Erythroblast (primary cell): Measurements from ENCODE around the gene APLP2.
"Not testable (repeated sequence)": the region's sequence is repeated elsewhere in the genome, so short reads cannot be mapped to it uniquely, and the experiment has no call there.

ENCODE experiments used
- DNase-seq, 2 experiments: peaks; one replicate each; lab custom pipeline; 2025; lab: John Stamatoyannopoulos, UW
- GATA1 ChIP-seq: IDR thresholded peaks from 2 replicates; pipeline ENCODE4 v1.6.1; 2011; ENCODE audit warnings: low read depth, mild to moderate bottlenecking, control low read depth, low read length, moderate library complexity
- POLR2A ChIP-seq: IDR thresholded peaks from 2 replicates; pipeline ENCODE4 v1.6.1; 2011; ENCODE audit warnings: mild to moderate bottlenecking, low read length

The APLP2 gene

GRCh38 chr11:130069659-130070108 lies at the start of gene APLP2:
Gene APLP2 (plus strand): TSS chr11:130069894. CDS start chr11:130069978, 84 bp downstream.
- peak; percentile 98 to 99 for DNase-seq
- peak; percentile 89 for TF ChIP-seq POLR2A
- no peak for TF ChIP-seq GATA1

- no peak for DNase-seq
Observed at GRCh38 chr11:130020323-130020722, 49.4 kb upstream of the APLP2 start.

GRCh38 chr11:130021606-130022005 lies 48.1 kb upstream of the APLP2 start:
- DNase-seq = not testable (repeated sequence)

More at GRCh38 chr11:130020323-130020722, 49.4 kb upstream of the APLP2 start:
- TF ChIP-seq GATA1 = no peak
- no peak for TF ChIP-seq POLR2A

- no peak for TF ChIP-seq POLR2A
- TF ChIP-seq GATA1 = no peak
- no peak for DNase-seq
Observed at GRCh38 chr11:130022799-130023198, 46.9 kb upstream of the APLP2 start.

GRCh38 chr11:130023204-130023603 lies 46.5 kb upstream of the APLP2 start:
- no peak for TF ChIP-seq POLR2A
- no peak for TF ChIP-seq GATA1
- no peak for DNase-seq

- DNase-seq = no peak
- TF ChIP-seq POLR2A (no peak), GATA1 (no peak)
Observed at GRCh38 chr11:130024361-130024760, 45.3 kb upstream of the APLP2 start.

GRCh38 chr11:130025371-130025770 lies 44.3 kb upstream of the APLP2 start:
- TF ChIP-seq POLR2A = no peak
- TF ChIP-seq GATA1 = no peak
- no peak for DNase-seq

- no peak for DNase-seq
- TF ChIP-seq GATA1 (no peak), POLR2A (no peak)
Observed at GRCh38 chr11:130029137-130029536, 40.6 kb upstream of the APLP2 start.

GRCh38 chr11:130031056-130031455 lies 38.6 kb upstream of the APLP2 start:
- DNase-seq = no peak
- TF ChIP-seq GATA1 (no peak), POLR2A (no peak)

GRCh38 chr11:130031945-130032344 lies 37.7 kb upstream of the APLP2 start:
- TF ChIP-seq GATA1 = no peak
- no peak for TF ChIP-seq POLR2A
- DNase-seq = no peak

- DNase-seq = no peak
- TF ChIP-seq GATA1 (no peak), POLR2A (no peak)
Observed at GRCh38 chr11:130032931-130033330, 36.8 kb upstream of the APLP2 start.

GRCh38 chr11:130034236-130034635 lies 35.5 kb upstream of the APLP2 start:
- DNase-seq = no peak
- TF ChIP-seq GATA1 (no peak), POLR2A (no peak)

- no peak for TF ChIP-seq GATA1
- no peak for TF ChIP-seq POLR2A
- no peak for DNase-seq
Observed at GRCh38 chr11:130037058-130037457, 32.6 kb upstream of the APLP2 start.

- TF ChIP-seq GATA1 (no peak), POLR2A (no peak)
- no peak for DNase-seq
Observed at GRCh38 chr11:130037881-130038585, 31.7 kb upstream of the APLP2 start.
